ENCODE data around the gene ITPKA. TPM values are rescaled to one million over a fixed set of nuclear protein-coding genes. Genes with fewer than 3 reads are reported as not detected.
"Not testable (repeated sequence)": the region's sequence is repeated elsewhere in the genome, so short reads cannot be mapped to it uniquely, and the experiment has no call there.

ITPKA gene
- total RNA-seq = 0.31 TPM

- DNase-seq = peak; percentile 56
These were observed at the start of gene ITPKA for GRCh38 chr15:41493205-41493901. ITPKA (plus strand) TSS chr15:41493874; CDS start chr15:41493928, 54 bp downstream.

GRCh38 chr15:41445399-41445798 lies 48.3 kb upstream of the ITPKA start:
- no peak for DNase-seq

GRCh38 chr15:41462084-41462795 lies 31.4 kb upstream of the ITPKA start:
- DNase-seq = no peak

- DNase-seq = no peak
These were observed 28.6 kb upstream of the ITPKA start for GRCh38 chr15:41464889-41465580.

GRCh38 chr15:41465822-41466421 lies 27.8 kb upstream of the ITPKA start:
- DNase-seq = no peak

- no peak for DNase-seq
These were observed 27.0 kb upstream of the ITPKA start for GRCh38 chr15:41466711-41467110.

- DNase-seq = not testable (repeated sequence)
These were observed 24.0 kb upstream of the ITPKA start for GRCh38 chr15:41469644-41470043.

GRCh38 chr15:41473418-41473817 lies 20.3 kb upstream of the ITPKA start:
- no peak for DNase-seq

- no peak for DNase-seq
These were observed 19.2 kb upstream of the ITPKA start for GRCh38 chr15:41474436-41474835.

GRCh38 chr15:41474941-41475340 lies 18.7 kb upstream of the ITPKA start:
- DNase-seq = no peak

GRCh38 chr15:41476416-41477048 lies 17.1 kb upstream of the ITPKA start:
- no peak for DNase-seq

GRCh38 chr15:41480396-41481140 lies 13.1 kb upstream of the ITPKA start:
- no peak for DNase-seq

GRCh38 chr15:41482110-41482877 lies 11.4 kb upstream of the ITPKA start:
- no peak for DNase-seq

- DNase-seq = no peak
These were observed 10.6 kb upstream of the ITPKA start for GRCh38 chr15:41483115-41483514.

GRCh38 chr15:41483519-41483918 lies 10.2 kb upstream of the ITPKA start:
- no peak for DNase-seq

- DNase-seq = no peak
These were observed 8.6 kb upstream of the ITPKA start for GRCh38 chr15:41484937-41485625.

GRCh38 chr15:41486286-41486685 lies 7.4 kb upstream of the ITPKA start:
- no peak for DNase-seq

- no peak for DNase-seq
These were observed 6.3 kb upstream of the ITPKA start for GRCh38 chr15:41487381-41487780.

- DNase-seq = no peak
These were observed 5.9 kb upstream of the ITPKA start for GRCh38 chr15:41487802-41488201.

GRCh38 chr15:41489641-41490040 lies 4.0 kb upstream of the ITPKA start:
- DNase-seq = no peak

Measured in occipital lobe (tissue), 2 donors.